ENCODE data around the gene TARDBP.
"Not testable (repeated sequence)": the region's sequence is repeated elsewhere in the genome, so short reads cannot be mapped to it uniquely, and the experiment has no call there.

Gene TARDBP

DNA sequence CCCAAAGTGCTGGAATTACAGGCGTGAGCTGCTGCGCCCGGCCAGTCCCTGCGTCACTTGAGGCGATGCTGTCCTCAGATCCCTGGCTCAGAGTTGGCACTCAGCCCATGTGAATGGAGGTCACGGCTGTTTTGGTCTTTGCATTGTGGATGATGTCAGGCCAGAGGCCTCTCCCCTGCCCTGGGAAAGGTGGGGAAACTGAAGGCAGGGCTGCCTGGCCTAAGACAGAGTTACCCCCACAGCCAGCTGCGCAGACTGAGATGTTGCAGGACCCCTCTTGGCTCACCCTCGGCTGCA lies 33.8 kb downstream of the TARDBP start:
- TF ChIP-seq, protein P1, sequence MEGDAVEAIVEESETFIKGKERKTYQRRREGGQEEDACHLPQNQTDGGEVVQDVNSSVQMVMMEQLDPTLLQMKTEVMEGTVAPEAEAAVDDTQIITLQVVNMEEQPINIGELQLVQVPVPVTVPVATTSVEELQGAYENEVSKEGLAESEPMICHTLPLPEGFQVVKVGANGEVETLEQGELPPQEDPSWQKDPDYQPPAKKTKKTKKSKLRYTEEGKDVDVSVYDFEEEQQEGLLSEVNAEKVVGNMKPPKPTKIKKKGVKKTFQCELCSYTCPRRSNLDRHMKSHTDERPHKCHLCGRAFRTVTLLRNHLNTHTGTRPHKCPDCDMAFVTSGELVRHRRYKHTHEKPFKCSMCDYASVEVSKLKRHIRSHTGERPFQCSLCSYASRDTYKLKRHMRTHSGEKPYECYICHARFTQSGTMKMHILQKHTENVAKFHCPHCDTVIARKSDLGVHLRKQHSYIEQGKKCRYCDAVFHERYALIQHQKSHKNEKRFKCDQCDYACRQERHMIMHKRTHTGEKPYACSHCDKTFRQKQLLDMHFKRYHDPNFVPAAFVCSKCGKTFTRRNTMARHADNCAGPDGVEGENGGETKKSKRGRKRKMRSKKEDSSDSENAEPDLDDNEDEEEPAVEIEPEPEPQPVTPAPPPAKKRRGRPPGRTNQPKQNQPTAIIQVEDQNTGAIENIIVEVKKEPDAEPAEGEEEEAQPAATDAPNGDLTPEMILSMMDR (IDR thresholded peaks at IDR 0.05; ENCODE audit: low read depth, low read length, missing control alignments), result no peak
- no peak overlapping the region for H3K27ac ChIP-seq
- in situ Hi-C loops (cut with HindIII; ENCODE audit: low pct_ligation_motif_present, low sequenced_read_pairs), result no loop called here

DNA sequence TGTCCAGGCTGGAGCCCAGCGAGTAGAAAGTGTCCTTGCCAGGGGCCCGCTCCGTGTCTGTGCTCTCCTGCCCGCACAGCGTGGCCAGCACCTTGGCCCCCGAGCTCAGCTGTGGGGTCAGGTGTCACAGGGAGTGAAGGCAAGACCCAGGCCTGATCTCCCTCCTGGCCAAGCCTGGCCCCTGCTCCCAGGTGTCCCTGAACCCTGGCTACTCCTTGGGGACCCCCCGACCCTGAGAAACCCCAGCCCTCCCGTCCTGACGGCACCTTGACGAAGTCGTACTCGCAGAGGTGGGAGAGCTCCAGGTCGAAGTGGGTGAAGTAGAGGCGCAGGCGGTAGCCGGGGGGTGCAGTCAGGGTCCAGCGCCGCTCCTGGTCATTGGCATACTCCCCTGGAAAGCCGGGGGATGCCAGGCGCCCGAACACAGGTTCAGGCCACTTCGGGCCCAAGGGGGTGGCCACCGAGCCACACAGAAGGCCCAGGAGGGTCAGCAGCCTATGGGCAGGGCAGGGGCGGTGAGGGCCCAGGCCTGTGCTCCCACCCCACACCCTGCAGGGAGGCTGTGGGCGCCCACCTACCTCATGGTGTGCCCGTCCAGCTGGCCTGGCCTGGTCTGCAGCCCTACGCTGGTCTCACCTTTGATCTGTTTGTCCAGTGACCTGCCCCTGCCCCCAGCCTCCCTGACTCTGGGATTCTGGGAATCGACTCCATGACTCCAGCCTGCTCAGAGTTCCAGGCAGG lies 34.3 kb downstream of the TARDBP start, which contains the start of gene MASP2:
MASP2 (minus strand) TSS at position 615 of the 741 bp plus-strand sequence; CDS start at position 583, 32 bp downstream.
- Histone ChIP-seq H3K27me3 (replicated peaks) (no peaks in the 10 kb centered on the region), H3K4me3 (ENCODE audit: low read depth, low read length) (no peak within 1 kb of the TSS), H3K27ac (no peak within 1 kb of the TSS), H3K36me3 (replicated peaks) (no peaks in the 10 kb centered on the region)
- in situ Hi-C loops (cut with HindIII; ENCODE audit: low pct_ligation_motif_present, low sequenced_read_pairs), result no loop called here
- DNase-seq, result no peak
- TF ChIP-seq, protein P1 (IDR thresholded peaks at IDR 0.05; ENCODE audit: low read depth, low read length, missing control alignments), result no peak

More for the DNA sequence above, 33.8 kb downstream of the TARDBP start:
- Histone ChIP-seq H3K27me3 (replicated peaks) (no peaks in the 10 kb centered on the region), H3K4me3 (ENCODE audit: low read depth, low read length) (no peak overlapping the region), H3K36me3 (replicated peaks) (no peaks in the 10 kb centered on the region)
- no peak for DNase-seq

DNA sequence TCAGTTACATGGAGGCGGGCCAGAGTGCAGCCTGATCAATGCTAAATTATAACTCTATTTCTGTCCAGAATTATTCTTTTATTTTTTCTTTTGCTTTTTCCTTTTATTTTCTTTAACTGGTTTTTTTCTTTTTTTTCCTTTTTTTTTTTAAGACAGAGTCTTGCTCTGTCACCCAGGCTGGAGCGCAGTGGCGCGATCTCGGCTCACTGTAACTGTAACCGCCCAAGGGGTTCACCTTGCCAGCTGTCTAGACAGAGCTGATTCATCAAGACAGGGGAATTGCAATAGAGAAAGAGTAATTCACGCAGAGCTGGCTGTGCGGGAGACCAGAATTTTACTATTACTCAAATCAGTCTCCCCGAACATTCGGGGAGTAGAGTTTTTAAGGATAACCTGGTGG lies 38.7 kb downstream of the TARDBP start:
- DNase-seq; in situ Hi-C loops (cut with HindIII; ENCODE audit: low pct_ligation_motif_present, low sequenced_read_pairs); H3K27ac ChIP-seq; H3K27me3 ChIP-seq (replicated peaks); H3K4me3 ChIP-seq (ENCODE audit: low read depth, low read length): not testable (repeated sequence)
- H3K36me3 ChIP-seq (replicated peaks), result peaks cover 13% of the 10 kb centered on the region

DNA sequence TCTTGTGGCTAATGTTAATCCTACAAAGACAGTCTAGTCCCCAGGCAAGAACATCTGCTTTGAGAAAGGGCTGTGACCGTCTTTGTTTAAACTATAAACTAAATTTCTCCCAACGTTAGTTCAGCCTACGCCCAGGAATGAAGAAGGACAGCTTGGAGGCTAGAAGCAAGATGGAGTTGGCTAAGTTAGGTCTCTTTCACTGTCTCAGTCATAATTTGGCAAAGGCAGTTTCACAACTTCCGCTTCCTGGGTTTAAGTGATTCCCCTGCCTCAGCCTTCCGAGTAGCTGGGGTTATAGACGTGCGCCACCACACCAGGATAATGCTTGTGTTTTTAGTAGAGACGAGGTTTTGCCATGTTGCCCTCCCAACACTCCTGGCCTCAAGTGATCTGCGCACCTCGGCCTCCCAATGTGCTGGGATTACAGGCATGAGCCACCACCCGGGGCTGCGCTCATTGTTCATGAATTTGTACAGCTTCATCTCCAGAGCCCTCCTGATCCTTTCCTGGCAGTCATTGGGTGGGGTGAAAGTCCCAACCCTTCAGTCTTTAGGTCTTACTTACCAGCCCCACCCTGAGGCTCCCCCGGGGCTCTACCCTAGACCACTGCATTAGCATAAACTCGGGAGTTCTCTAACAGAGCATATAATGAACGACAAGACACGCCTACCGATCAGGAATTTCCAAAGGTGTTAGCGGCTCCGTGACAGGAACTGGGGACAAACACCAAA lies 39.5 kb downstream of the TARDBP start:
- Histone ChIP-seq H3K27me3 (replicated peaks) (no peaks in the 10 kb centered on the region), H3K27ac (no peak overlapping the region), H3K36me3 (replicated peaks) (peaks cover 20% of the 10 kb centered on the region), H3K4me3 (ENCODE audit: low read depth, low read length) (no peak overlapping the region)
- TF ChIP-seq, protein P1 (IDR thresholded peaks at IDR 0.05; ENCODE audit: low read depth, low read length, missing control alignments), result no peak
- DNase-seq, result no peak
- in situ Hi-C loops (cut with HindIII; ENCODE audit: low pct_ligation_motif_present, low sequenced_read_pairs), result no loop called here

DNA sequence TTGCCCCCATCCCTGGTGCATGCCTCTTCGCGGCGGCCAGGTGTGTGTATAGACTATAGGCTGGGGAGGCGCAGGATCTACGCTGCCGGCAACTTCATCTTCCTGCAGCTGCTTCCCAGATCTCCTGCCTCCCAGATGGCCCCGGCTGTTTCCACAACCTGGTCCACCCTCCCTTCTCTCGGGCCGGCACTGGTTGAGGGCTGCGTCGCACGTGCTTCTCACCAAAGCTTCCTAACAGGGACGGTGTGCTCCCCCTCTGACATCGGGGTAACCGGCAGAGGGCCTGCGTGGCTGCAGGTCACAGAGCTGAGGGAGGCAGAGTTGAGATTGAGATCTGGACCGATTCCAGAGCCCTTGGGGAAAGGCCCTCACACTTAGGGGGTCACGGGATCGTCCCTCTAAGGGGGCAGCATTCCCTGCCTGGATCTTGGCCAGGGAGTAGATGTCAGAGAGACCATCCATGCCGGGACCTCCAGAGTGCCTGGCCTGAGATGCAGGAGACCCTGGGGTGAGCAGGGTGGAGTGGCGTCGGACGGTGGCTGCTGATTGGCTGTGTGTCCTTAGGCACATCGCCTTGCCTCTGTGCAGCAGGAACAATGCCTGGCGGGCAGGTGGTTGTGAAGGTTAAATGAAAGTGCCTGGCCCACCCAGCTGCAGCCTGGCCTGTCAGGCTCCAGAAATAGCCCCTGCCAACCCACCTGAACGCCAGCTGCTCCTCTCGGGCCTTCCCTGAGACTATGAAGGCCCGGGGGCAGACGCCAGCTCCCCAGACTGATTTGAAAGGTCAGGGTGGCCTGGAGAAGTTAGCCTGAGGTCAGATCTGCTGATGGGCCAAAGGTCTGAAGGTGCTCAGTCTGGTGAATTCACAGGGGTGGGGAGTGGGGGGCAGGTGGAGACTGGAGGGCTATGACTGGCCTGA lies 40.6 kb downstream of the TARDBP start:
- in situ Hi-C loops (cut with HindIII; ENCODE audit: low pct_ligation_motif_present, low sequenced_read_pairs), result no loop called here
- TF ChIP-seq, protein P1 (IDR thresholded peaks at IDR 0.05; ENCODE audit: low read depth, low read length, missing control alignments), result peak; percentile 9
- Histone ChIP-seq H3K4me3 (ENCODE audit: low read depth, low read length) (no peak overlapping the region), H3K27me3 (replicated peaks) (no peaks in the 10 kb centered on the region), H3K27ac (no peak overlapping the region), H3K36me3 (replicated peaks) (peaks cover 27% of the 10 kb centered on the region)
- DNase-seq, result no peak

DNA sequence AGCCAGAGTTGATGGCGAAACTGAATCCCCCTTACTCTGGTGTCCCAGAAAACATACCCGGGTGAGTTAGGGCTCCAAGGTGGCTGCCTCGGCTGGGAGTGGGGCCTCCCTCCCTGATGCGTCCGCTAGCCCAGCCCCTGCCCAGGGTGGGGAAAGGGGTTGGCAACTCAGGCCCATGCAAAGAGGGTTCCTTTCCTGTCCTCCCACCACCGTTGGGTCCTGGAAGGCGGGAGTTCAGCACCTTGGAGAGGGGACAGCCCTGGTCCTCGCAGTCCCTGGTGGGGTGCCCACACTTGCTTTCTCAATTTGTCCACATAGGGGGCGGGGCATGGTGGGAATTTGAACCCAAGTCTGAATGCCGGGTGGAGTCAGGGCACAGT lies 41.3 kb downstream of the TARDBP start:
- Histone ChIP-seq H3K27ac (no peak overlapping the region), H3K36me3 (replicated peaks) (peaks cover 28% of the 10 kb centered on the region)
- in situ Hi-C loops (cut with HindIII; ENCODE audit: low pct_ligation_motif_present, low sequenced_read_pairs), result no loop called here

More for the DNA sequence above, 41.3 kb downstream of the TARDBP start:
- no peak for DNase-seq
- TF ChIP-seq, protein P1 (IDR thresholded peaks at IDR 0.05; ENCODE audit: low read depth, low read length, missing control alignments), result no peak
- H3K27me3 ChIP-seq (replicated peaks), result no peaks in the 10 kb centered on the region
- no peak overlapping the region for H3K4me3 ChIP-seq (ENCODE audit: low read depth, low read length)

All from brain microvascular endothelial cell (primary cell).